ENCODE results near the gene CASP6.

- TF ChIP-seq POLR2A (IDR thresholded peaks at IDR 0.05; ENCODE audit: low read length) (no peak), GATA1 (IDR thresholded peaks at IDR 0.05; ENCODE audit: low read depth, low read length) (no peak)
Measured at GRCh38 chr4:109658871-109659410, 44.3 kb downstream of the CASP6 start.

All from erythroblast (primary cell).